HG03520 (cell line): ENCODE results near the gene SLC37A3.

Experiments used
- ATAC-seq: cut with Tn5 transposase; IDR thresholded peaks from one replicate; pipeline ENCODE4 v1.9.1; 2021; ENCODE audit warnings: mild to moderate bottlenecking, moderate library complexity; ENCODE audit not compliant: unreplicated experiment

Gene SLC37A3

DNA sequence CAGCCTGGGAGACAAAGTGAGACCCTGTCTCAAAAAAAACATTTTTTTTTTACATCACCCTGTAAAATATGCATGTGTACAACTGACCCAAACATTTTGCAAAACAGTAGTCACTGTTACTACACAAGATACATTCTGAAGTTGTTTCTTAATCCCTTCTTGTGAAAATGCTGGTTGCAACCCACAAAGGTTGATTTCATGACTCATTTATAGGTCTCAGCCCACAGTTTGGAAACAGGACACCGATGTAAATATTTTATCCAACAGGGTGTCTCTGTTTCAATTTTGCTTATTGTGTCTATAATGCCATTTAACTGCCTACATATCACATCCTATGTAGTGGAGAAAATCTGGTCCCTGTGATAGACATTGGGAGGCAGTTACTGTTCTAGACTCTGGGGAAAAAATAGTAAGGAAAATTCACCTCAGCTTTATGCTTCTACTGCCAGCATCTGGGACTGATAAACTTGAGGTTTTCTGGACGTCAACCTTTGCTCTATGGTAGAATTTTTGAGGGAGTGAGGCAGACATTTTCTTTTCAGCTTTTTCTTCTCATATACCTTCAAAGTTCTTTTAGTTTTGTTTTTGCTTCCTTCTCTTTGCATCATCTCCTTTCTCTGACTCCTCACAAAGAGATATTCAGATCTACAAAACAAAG, 4.0 kb upstream of the SLC37A3 start:
- no peak for ATAC-seq

DNA sequence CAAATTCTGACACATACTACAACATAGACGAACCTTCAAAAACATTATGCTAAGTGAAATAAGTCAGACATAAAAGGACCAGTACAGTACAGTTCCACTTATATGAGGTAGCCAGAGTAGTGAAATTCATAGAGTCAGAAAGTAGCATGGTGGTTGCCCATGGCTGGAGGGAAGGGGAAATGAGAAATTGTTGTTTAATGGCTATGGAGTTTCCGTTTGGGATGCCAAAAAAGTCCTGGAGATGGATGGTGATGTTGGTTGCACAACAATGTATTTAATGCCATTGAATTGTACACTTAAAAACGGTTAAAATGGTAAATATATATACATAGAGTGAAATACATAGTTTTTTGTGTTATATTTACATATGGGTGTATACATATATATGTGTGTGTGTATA, 2.1 kb upstream of the SLC37A3 start:
- no peak for ATAC-seq

DNA sequence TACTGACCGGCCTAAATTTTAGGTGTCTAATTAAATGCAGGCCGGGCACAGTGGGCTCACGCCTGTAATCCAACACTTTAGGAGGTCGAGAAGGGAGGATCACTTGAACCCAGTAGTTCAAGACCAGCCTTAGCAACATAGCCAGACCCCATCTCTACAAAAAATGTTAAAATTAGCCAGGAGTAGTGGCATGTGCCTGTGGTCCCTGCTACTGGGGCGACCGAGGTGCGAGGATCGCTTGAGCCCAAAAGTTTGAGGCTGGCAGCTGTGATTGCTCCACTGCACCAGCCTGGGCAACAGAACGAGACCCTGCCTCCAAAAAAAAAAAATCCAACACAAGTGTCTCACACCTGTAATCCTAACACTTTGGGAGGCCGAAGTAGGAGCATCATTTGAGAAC, 491 bp upstream of the SLC37A3 start:
- no peak for ATAC-seq

DNA sequence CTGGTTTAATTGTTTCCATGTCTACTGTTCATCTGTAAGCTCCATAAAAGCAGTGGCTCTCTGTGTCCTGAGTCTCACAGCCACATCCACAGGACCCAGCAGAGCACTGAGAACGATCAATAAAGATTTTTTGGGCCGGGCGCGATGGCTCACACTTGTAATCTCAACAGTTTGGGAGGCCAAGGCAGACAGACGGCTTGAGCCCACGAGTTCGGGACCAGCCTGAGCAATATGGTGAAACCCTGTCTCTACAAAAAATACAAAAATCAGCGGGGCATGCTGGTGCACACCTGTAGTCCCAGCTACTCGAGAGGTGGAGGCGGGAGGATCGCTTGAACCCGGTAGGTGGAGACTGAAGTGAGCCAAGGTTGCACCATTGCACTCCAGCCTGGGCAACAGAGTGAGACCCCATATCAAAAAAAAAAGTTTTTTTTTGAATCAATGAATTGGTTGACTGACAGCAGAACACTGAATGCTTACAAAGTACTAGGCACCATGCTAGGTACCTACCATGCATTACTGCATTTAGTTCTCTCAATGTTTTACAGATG, 4.5 kb downstream of the SLC37A3 start:
- ATAC-seq: no peak

DNA sequence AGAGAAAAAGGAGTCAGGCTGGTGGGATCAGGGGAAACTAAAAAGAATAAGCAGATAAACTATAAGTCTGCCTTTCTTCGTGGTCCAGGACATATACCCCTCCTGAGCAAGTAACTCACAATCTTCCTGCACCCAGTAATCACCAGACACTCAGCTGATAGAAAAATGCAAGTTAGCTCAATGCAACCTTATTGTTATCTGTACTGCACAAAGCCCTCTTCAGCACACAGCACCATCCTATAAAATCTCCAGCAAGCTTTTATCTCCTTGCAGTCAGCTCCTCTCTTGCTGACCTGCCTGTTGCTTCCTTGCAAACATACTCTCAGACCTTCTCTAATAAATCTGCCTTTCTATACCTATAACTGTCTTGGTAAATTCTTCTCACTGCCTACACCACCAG, 6.7 kb downstream of the SLC37A3 start:
- no peak for ATAC-seq

DNA sequence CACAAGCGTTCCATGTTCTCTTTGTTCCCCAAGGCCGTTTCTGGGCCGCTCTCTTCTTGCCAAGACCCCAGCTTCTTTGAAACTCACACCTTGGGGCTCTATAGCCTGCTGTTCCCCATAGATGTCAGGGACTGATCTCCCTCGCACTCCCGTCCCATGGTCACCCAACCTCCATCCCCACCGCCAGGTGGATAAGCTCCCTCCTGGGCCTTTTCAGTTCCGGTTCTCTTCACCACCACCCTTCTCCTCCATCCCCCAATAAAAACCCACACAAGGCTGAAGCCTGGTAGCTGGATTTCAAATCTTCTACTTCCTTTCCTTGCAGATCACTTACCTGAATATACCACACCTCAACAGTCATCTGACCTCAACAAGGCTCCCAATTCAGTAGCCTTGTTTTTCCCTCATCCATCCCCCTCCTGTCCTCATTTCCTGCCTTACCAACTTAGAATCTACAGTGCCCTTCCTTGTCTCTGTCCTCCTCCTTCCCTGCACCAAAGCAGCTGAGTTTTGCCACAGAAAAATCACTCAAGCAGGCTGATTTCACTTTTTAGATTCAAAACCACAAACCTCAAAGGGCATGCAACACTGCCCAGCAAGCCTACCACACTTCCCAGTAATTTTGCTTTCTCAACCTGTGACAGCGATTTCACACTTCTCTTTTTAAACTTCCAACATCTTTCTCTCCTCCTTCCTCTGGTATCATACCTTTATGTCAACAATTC, 7.7 kb downstream of the SLC37A3 start:
- no peak for ATAC-seq

DNA sequence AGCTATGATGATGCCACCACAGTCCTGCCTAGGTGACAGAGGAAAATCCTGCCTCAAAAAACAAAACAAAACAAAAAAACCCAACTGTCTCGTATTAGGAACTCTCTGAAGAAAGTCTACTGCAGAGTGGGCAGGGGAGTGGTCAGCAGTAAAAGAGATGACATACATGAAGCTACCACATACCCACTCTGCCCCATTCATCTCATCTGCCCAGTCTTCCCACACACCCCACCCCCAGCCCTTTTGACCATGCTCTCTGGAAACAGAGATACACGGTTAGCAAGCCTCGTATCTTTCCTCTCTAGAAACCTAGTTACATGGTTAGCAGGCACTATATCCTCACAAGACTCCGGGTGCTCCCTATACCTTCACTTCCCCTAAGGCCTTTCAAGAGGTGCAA, 8.3 kb downstream of the SLC37A3 start:
- ATAC-seq: no peak

DNA sequence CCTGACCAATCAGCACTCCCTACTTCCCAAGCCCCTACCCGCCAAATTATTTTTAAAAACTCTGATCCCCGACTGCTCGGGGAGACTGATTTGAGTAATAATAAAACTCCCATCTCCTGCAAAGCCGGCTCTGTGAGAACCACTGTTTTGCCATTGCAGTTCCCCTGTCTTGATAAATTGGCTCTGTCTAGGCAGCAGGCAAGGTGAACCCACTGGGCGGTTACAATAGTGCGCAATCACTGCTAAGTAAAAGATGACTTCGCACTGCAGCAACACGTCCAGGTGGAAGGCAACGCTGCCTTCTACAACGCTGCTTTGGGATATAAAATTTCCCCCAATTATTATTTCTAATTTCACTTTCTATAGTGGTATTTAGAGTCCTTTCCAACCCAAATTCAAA, 8.9 kb downstream of the SLC37A3 start:
- ATAC-seq: no peak

DNA sequence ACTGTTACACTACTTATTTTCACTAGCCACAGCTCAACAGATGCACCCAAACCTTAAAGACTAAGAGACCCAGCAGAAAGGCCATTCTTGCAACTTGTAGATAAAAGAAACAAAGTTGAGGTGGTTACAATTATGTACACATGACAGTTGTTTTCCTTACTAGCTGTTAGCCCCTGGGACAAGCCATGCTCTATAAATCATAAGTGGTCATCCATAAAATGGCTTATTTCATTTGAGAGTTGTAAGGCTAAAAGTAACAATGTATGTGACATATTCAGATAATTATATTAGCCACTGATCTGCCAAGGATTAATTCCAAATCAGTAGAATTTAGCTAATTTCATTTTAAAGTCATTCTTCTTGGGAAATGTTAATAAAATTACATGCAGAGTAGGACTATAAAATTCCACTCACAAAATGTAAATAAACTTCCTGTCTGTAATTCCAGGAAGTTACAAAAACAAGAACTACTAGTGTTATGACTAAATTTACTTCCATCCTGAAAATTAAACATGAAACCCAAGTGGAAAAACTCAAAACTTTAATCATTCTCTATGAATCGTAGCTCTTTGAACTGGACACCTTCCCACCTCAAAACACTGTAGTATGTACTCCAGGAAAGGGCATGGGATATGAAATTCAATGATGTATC, 13.3 kb downstream of the SLC37A3 start:
- no peak for ATAC-seq

DNA sequence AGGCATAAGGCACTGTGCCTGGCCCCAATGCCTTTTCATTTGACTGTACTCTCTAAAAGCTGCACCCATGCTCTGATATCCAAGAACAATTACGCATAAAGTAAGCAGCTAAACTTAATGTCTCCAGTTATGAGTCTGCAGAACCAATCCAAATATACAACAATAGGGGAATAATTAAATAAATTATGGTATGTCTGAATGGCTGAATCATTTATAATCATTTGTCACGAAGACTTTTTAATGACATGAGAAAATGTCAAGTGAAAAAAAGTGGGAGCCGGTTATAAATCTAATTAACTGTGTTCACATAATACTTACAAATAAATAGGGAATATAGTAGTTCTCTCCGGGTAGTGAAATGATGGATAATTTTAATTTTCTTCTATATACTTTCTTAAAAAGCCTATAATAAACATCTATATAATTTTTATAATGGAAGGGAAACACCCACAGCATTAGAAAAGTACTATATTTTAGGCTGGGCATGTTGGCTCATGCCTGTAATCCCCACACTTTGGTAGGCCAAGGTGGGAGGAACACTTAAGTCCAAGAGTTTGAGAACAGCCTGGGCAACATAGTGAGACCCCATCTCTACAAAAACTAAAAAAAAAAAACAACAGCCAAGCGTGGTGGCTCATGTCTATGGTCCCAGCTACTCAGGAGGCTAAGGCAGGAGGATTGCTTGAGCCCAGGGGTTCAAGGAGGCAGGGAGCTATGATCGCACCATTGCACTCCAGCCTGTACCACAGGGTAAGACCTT, 14.2 kb downstream of the SLC37A3 start:
- no peak for ATAC-seq

DNA sequence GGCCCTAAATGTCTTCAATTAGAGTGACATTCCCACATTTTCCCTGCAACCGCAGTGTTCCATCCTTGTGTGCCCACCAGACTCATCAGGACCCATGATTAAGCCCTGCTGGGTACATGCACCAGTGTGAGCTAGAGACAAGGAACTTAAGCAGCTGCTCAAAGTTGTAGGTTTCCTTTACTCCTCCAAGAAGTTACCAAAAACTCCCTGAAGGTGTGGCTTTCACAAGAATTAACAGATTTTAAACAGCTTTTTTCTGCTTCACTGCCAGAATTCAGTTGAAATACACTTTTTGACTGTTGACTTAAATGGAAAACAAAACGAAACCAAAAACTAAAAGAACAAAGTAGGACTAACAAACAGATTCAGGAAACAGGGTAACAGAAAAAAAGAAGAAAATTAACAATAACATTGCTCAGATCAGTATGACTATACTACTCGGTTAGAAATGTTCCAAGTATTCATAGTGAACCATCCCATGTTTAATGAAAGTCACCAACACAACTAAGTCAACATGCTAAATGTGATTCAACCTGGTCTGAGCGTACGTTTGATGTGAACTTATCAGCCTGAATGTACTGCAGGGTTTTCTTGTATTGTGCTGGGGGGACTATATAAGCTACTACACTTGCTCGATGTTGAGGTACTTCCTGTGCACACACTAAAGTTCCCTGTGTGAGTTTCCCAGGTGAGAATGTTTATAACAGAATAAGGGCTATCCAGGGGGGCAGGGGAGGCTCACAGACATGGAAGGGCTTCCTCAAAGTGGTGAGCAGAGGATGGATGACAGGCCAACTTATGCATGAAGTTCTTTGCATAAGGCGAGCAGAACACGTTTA, 22.2 kb downstream of the SLC37A3 start:
- no peak for ATAC-seq

DNA sequence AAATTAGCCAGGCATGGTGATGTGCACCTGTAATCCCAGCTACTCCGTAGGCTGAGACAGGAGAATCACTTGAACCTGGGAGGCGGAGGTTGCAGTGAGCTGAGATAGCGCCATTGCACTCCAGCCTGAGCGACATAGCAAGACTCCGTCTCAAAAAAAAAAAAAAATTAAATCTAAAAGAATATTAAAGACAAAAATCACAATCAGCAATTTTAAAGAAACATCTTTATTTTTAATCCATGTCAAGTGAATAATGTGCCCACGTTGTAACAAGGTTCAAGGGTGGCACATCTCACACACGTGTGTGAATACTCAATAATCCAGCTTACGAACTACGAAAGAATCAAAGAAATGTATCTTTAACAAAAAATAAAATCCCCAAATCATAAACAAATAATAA, 23.0 kb downstream of the SLC37A3 start:
- ATAC-seq: no peak

DNA sequence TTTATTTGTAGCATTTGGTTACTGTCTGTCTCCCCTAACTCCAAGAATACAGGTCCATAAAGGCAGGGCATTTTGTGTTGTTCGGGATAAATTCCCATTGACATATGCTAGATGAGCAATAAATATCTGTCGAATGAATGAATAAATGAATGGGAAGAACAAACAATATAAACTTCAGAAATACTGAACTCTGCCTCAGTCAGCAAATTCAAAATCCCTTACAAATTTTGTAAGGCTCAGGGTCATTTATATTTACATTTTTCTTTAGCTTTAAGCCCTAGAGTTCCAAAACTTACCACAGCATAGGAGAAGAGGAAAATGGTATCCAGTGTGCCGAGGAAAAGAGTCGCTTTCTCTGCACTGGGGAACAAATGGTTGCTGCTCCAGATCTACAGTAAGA, 29.0 kb downstream of the SLC37A3 start:
- no peak for ATAC-seq

DNA sequence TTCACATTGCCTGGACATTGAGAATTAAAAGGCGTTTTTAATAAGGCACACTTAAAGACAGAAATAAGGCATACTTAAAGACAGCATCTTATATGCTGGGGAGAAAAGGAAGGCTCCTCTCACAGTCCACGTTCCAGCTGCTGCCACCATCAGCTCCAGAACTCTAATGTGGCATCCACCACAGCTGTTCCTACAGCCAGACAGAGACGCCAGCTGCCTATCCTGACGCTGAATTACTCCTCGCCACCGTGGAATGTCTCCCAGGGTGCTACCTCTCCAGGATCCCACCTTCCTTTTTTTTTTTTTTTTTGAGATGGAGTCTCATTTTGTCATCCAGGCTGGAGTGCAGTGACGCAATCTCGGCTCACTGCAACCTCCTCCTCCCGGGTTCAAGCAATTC, 30.8 kb downstream of the SLC37A3 start:
- ATAC-seq: no peak

DNA sequence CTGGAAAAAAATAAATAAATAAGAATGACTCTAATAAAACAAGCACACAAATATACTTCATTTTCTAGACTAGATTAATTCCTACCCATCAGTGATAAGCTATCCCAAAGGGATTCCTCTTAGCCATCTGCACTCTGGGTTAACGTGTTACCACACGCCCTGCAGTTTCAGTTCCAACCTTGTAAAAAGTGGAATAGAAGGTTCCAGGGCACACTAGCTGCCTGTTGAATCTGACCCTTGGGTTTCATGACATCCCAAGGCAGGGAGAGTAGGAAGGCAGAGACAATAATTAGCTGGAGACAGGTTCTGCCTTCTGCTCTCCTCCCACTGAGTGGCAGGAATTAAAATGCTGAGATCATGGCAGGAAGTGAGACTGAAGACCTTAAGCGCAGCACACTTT, 33.5 kb downstream of the SLC37A3 start:
- ATAC-seq: no peak

DNA sequence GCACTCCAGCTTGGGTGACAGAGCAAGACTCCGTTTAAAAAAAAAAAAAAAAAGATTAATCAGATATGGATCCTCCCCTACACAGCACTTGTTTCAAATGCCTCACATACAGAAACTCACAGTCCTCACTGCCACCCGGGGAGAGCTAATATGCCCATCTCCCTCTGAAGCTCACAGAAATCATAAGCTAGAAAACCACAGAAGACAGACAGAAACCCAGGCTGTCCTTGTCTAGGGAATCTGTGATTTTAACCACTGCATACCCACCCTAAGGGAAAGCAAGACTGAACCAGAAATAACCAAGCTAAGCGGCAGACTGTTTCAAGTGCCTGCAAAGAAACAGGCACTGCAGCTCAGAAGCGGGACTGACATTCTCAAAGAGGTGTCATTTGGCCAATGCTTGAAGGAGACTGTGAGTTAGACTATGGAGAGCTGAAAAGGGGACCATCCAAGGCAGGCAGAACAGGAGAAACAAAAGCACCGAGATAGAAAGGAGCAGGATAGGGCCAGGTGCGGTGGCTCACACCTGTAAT, 37.6 kb downstream of the SLC37A3 start:
- ATAC-seq: no peak

DNA sequence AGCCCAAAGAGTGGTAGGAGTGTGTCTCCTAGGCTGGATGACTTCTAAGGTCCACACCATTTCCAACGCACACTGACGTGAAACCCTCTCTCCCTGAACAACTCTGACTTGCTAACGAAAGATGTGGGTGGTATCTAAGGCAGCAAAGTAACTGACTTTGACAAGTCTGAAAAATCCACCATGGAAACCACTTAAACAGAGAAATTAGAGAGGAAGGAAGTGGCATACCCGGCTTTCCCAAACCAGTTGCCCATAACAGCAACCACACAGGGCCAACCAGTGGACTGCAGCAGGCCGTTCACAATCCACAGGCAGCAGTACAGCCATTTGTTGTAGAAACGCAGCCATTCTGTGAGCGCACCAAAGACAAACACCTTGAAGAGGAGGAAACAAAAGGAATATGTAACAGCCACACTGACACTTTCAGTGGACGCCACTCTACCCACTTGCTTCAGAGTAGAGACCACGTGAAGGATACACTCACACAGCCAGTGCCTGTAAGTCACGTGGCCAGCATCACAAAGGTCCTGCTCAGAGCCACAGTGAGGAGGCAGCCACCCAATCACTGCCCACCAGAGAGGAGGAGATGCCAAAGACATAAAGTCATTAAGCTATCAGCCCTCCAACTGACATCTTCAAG, 39.8 kb downstream of the SLC37A3 start:
- ATAC-seq: no peak

DNA sequence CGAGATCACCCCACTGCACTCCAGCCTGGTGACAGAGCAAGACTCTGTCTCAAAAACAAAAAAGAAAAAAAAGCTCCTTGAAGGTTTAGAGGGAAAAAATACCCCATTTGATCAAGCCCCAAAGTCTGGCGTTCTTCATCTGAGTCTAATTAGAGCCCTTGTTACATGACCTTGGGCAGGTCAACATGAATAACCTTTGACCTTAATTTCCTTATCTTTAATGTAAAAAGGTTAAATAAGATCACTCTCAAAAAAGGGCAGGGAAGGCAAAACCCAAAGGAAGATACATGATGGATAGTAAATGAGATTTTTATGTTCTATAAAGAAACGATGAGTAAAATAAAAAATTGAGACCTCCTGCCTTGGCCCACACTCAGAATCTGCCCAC, 40.3 kb downstream of the SLC37A3 start:
- ATAC-seq: no peak

DNA sequence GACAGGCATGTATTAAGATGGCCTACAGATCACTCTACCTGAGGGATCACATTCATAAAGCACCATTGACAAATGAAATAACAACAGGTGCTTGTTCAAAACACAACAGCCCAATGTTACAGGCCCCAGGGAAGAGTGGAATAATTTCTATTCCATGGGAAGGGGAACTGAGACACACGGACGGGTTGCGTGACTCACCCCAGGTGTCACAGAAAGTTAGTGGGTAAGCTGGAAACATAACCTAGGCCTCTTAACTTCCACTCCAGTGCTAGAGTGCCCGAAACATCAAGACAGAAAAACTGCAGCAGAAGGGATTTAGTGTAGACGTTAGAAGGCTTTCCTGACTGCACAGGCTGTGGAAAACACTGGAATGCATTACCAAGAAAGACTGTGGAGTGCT, 48.3 kb downstream of the SLC37A3 start:
- ATAC-seq: no peak
